Measurements from ENCODE around the gene PPP1R9A.

GRCh38 chr7:95290166-95290830 lies 382.9 kb downstream of the PPP1R9A start:
- TF ChIP-seq CTCF (IDR thresholded peaks at IDR 0.05; ENCODE audit: low read depth, low read length, poor library complexity, severe bottlenecking), result no peak
- no peak for TF ChIP-seq EZH2phosphoT487 (IDR thresholded peaks at IDR 0.05; ENCODE audit: borderline replicate concordance, low read length)

Measured in DOHH2 (cell line).